Measurements from ENCODE around the gene LONRF2. TPM values are rescaled to one million over a fixed set of nuclear protein-coding genes. Genes with fewer than 3 reads are reported as not detected.
"Not testable (repeated sequence)": the region's sequence is repeated elsewhere in the genome, so short reads cannot be mapped to it uniquely, and the experiment has no call there.

The LONRF2 gene
- total RNA-seq, 3 donors from 2014 or later = 5.1 to 24.9 (median 19.9) TPM

DNA sequence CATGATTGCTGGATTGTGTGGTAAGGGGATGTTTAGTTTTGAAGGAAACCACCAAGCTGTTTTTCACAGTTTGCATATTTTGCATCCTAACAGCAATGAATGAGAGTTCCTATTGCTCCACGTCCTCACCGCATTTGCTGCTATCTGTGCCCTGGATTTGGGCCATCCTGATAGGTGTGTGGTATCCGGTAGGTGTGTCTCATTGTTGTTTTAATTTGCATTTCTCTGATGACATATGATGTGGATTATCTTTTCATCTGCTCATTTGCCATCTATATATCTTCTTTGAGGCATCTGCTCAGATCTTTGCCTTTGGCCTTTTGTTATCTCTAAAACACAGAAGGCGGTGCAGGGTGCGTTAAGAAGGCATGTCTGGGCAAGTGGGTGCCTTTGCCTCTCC lies 73.3 kb downstream of the LONRF2 start:
- DNase-seq (ENCODE audit: low spot score in 2 of 2) = no peak
- Histone ChIP-seq H3K36me3 (no peaks in the 10 kb centered on the region), H3K9me3 (no peaks in the 10 kb centered on the region), H3K27ac (no peak overlapping the region), H3K4me1 (no peaks in the 10 kb centered on the region), H3K27me3 (no peaks in the 10 kb centered on the region), H3K4me3 (no peak overlapping the region)
- intact Hi-C loops (cut with DNase I; ENCODE audit: low total_unique reads) = no loop called here
- TF ChIP-seq POLR2A (IDR thresholded peaks at IDR 0.05) (no peak), POLR2AphosphoS5 (IDR thresholded peaks at IDR 0.05) (no peak)
- TF ChIP-seq, protein P1, sequence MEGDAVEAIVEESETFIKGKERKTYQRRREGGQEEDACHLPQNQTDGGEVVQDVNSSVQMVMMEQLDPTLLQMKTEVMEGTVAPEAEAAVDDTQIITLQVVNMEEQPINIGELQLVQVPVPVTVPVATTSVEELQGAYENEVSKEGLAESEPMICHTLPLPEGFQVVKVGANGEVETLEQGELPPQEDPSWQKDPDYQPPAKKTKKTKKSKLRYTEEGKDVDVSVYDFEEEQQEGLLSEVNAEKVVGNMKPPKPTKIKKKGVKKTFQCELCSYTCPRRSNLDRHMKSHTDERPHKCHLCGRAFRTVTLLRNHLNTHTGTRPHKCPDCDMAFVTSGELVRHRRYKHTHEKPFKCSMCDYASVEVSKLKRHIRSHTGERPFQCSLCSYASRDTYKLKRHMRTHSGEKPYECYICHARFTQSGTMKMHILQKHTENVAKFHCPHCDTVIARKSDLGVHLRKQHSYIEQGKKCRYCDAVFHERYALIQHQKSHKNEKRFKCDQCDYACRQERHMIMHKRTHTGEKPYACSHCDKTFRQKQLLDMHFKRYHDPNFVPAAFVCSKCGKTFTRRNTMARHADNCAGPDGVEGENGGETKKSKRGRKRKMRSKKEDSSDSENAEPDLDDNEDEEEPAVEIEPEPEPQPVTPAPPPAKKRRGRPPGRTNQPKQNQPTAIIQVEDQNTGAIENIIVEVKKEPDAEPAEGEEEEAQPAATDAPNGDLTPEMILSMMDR (IDR thresholded peaks at IDR 0.05) = no peak

DNA sequence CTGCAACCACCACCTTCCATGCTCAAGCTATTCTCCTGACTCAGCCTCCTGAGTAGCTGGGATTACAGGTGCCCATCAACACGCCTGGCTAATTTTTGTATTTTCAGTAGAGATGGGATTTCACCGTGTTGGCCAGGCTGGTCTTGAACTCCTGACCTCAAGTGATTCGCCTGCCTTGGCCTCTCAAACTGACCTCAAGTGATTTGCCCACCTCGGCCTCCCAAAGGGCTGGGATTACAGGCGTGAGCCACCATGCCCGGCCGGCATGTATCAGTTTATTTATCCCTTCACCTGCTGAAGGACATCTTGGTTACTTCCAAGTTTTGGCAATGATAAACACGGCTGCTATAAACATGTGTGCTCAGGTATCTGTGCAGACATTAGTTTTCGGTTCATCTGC lies 73.7 kb downstream of the LONRF2 start:
- H3K9me3 ChIP-seq; H3K27me3 ChIP-seq; H3K4me1 ChIP-seq; intact Hi-C loops (cut with DNase I; ENCODE audit: low total_unique reads); H3K36me3 ChIP-seq; DNase-seq (ENCODE audit: low spot score in 2 of 2); H3K4me3 ChIP-seq; H3K27ac ChIP-seq: not testable (repeated sequence)

DNA sequence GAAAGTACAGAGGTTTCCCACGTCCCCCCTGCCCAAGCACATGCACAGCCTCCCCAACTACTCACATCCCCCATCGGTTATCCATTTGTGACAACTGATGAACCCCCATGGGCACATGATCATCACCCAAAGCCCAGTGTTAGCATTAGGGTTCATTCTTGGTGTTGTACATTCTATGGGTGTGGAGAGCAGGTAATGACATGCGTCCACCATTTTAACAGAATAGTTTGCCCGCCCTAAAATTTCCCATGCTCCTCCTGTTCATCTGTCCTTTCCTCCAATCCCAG lies 74.3 kb downstream of the LONRF2 start:
- Histone ChIP-seq H3K4me1 (no peaks in the 10 kb centered on the region), H3K27ac (no peak overlapping the region), H3K4me3 (no peak overlapping the region), H3K36me3 (no peaks in the 10 kb centered on the region), H3K27me3 (no peaks in the 10 kb centered on the region), H3K9me3 (no peaks in the 10 kb centered on the region)
- intact Hi-C loops (cut with DNase I; ENCODE audit: low total_unique reads) = no loop called here
- TF ChIP-seq, protein P1 (IDR thresholded peaks at IDR 0.05) = no peak
- TF ChIP-seq POLR2AphosphoS5 (IDR thresholded peaks at IDR 0.05) (no peak), POLR2A (IDR thresholded peaks at IDR 0.05) (no peak)
- no peak for DNase-seq (ENCODE audit: low spot score in 2 of 2)

DNA sequence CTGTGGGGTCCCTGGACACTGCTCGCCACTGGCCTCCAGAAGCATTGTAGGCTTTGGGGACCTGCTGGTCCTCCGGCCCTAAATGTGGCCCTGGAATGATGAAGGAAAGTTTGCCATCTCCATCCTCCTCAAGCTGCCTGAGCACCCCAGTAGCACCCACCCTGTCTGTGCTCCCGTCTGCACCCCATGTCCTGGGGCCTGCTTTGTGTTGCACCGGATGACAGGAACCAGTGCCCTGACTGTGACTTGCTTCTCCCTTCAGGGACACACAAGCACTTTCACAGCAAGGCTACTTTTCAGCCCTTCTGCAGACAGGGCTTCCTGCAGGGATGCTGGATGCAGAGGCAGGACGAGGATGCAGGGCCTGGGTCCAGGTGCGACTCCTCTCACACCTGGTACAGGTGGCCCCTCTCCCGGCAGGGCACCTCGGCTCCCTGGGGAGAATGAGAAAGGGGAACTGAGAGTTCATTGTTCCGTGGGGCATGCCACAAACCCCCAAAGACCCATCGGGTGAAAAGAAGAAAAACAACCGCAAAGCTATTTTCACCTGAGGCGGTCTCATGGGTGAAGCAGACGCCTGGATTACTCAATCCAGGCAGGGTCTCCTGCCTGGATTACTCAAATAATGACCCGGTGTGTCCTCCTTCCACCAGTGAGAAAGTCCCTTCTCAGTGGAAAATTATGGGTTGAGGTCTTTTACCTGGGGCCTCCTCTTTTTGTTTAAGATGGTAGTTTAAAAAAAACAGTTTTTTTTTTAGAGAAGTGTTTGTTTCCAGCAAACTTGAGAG lies 74.9 kb downstream of the LONRF2 start:
- Histone ChIP-seq H3K4me3 (no peak overlapping the region), H3K4me1 (no peaks in the 10 kb centered on the region), H3K27me3 (no peaks in the 10 kb centered on the region), H3K9me3 (no peaks in the 10 kb centered on the region), H3K36me3 (no peaks in the 10 kb centered on the region), H3K27ac (no peak overlapping the region)
- intact Hi-C loops (cut with DNase I; ENCODE audit: low total_unique reads) = no loop called here
- no peak for TF ChIP-seq POLR2A (IDR thresholded peaks at IDR 0.05)
- TF ChIP-seq, protein P1 (IDR thresholded peaks at IDR 0.05) = no peak
- TF ChIP-seq POLR2AphosphoS5 (IDR thresholded peaks at IDR 0.05) = no peak
- no peak for DNase-seq (ENCODE audit: low spot score in 2 of 2)

DNA sequence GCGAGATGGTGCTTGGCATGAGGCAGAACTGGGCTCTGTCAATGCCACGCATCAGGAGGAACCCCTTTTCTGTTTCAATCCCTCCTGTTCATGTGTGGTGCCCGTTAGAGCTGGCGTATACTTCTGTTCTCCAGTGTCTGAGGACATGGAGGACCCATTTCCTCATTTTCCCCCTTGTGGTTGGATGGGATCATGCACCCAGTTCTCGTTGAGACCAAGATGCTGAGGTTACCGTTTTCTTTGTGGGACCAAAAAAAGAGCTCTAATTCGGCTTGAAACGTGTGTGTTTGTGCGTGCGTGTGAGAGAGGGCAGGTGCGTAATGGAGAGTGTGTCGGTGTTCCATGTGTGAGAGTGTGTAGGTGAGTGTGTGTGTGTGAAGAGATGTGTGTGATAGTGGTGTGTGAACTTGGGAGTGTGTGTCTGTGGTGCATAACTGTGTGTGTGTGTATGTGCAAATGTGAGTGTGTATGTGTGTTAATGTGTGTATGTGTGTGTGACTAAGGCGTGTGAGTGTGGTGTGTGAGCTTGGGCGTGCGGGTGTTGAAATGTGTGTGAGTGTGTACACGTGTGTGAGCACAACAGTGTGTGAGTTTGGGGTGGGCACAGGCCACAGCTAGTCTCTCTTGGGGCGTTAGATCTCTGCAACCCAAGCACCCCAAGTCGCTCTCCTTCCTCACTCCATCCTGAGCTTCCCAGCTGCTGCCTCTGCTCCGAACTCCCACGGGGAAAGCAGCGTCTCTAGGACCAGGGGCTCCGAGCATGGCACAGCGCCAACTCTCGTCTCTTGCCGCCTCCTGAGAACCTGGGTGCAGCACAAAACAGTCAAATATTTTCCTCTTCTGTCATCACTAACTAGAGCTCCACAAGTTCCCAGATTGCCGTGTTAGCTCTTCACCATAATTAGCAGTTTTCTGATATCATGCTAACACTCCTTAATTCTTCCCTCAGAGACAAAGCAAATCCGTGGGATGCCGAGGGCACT lies 75.8 kb downstream of the LONRF2 start:
- intact Hi-C loops (cut with DNase I; ENCODE audit: low total_unique reads) = no loop called here

More for the DNA sequence above, 75.8 kb downstream of the LONRF2 start:
- Histone ChIP-seq H3K36me3 (no peaks in the 10 kb centered on the region), H3K27me3 (no peaks in the 10 kb centered on the region), H3K4me1 (no peaks in the 10 kb centered on the region), H3K4me3 (no peak overlapping the region), H3K27ac (no peak overlapping the region), H3K9me3 (no peaks in the 10 kb centered on the region)
- DNase-seq (ENCODE audit: low spot score in 2 of 2) = no peak
- no peak for TF ChIP-seq POLR2A (IDR thresholded peaks at IDR 0.05)
- TF ChIP-seq, protein P1 (IDR thresholded peaks at IDR 0.05) = peak in 1 of 3 donors; percentile 28

Data from breast epithelium (tissue), 4 donors.